Measurements from ENCODE around the gene SSBP4.
"Not testable (repeated sequence)": the region's sequence is repeated elsewhere in the genome, so short reads cannot be mapped to it uniquely, and the experiment has no call there.

The SSBP4 gene

GRCh38 chr19:18419195-18419698 is at the start of gene SSBP4:
TSS of gene SSBP4 (plus strand) at chr19:18419398. CDS start at chr19:18419649, 251 bp downstream.
- DNase-seq: peak; percentile 61

GRCh38 chr19:18373407-18373891 is 45.7 kb upstream of the SSBP4 start:
- DNase-seq: no peak

- peak; percentile 10 for DNase-seq
These were observed 45.1 kb upstream of the SSBP4 start for GRCh38 chr19:18373892-18374629.

GRCh38 chr19:18377026-18377425 is 42.2 kb upstream of the SSBP4 start:
- no peak for DNase-seq

DNA sequence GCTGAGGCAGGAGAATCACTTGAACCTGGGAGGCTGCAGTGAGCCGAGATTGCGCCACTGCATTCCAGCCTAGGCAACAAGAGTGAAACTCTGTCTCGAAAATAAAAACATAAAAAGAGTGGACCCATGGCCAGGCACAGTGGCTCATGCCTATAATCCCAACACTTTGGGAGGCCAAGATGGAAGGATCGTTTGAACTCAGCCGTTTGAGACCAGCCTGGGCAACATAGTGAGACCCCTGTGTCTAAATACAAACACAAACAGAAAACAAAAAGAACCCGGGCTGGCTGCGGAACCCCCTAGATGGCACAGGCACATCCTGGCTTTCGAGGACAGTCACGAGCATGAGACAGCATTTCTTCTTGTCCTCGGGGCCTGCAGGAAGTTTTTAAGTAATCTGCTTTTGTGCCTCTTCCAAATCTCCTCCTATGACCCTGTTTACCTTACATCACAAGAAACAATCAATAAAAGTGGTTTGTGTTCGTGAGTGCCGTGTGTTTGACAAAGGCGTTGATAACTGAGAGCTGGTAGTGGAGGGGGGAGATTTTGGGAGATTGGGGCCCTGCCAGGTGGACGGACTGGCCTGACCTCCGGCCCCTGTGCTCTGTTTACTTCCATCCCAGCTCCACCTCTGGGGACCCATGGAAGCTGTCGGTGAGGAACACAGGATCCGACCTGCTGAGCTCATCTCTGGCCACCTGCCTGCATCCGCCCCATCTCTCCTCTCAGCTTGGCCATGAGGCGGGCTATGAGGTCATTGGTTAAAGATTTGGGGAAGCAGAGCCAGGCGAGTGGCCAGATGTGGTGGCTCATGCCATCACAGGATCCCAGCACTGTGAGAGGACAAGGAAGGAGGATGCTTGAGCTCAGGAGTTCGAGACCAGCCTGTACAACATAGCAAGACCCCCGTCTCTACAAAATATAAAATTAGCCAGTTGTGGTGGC is 39.1 kb upstream of the SSBP4 start:
- DNase-seq: no peak

DNA sequence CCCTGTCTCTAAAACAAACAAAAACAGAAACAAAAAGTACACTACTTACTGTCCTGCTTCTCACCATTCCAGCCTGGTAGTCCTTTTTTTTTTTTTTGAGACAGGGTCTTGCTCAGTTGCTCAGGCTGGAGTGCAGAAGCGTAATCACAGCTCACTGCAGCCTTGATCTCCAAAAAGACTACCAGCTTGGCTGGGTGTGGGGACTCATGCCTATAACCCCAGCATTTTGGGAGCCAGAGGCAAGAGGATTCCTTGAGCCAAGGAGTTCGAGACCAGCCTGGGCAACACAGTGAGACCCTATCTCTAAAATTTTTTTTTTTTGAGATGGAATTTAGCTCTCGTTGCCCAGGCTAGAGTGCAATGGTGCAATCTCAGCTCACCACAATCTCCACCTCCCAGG is 38.4 kb upstream of the SSBP4 start:
- no peak for DNase-seq

- not testable (repeated sequence) for DNase-seq
These were observed 35.6 kb upstream of the SSBP4 start for GRCh38 chr19:18383622-18384021.

GRCh38 chr19:18384775-18385174 is 34.4 kb upstream of the SSBP4 start:
- DNase-seq: no peak

GRCh38 chr19:18385359-18385674 is 33.9 kb upstream of the SSBP4 start:
- DNase-seq: no peak

DNA sequence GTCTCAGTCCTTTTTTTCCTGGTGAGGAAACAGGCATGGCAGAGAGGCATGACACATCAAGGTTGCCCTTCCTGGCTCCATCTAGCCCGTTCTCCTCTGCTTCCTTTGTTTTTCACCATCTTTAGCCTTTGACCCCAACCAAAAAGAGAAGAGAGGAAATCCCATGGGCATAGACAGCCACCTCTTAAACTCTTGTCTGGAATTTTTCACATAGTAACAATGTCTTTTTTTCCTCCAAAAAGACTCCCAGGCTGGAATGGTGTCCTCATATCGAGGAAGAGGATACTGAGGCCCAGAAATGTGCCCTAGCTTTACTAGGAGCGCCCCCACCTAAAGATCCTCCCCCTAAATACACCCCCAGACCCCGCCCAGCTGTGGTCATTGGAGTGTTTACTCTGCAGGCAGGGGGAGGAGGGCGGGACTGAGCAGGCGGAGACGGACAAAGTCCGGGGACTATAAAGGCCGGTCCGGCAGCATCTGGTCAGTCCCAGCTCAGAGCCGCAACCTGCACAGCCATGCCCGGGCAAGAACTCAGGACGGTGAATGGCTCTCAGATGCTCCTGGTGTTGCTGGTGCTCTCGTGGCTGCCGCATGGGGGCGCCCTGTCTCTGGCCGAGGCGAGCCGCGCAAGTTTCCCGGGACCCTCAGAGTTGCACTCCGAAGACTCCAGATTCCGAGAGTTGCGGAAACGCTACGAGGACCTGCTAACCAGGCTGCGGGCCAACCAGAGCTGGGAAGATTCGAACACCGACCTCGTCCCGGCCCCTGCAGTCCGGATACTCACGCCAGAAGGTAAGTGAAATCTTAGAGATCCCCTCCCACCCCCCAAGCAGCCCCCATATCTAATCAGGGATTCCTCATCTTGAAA is 33.3 kb upstream of the SSBP4 start, which contains the start of gene GDF15:
Gene GDF15 (plus strand): TSS at position 484 of the 868 bp plus-strand sequence. CDS start 32 bp downstream, at position 516.
- peak; percentile 24 for DNase-seq

- no peak for DNase-seq
These were observed 32.5 kb upstream of the SSBP4 start for GRCh38 chr19:18386543-18387271.

DNA sequence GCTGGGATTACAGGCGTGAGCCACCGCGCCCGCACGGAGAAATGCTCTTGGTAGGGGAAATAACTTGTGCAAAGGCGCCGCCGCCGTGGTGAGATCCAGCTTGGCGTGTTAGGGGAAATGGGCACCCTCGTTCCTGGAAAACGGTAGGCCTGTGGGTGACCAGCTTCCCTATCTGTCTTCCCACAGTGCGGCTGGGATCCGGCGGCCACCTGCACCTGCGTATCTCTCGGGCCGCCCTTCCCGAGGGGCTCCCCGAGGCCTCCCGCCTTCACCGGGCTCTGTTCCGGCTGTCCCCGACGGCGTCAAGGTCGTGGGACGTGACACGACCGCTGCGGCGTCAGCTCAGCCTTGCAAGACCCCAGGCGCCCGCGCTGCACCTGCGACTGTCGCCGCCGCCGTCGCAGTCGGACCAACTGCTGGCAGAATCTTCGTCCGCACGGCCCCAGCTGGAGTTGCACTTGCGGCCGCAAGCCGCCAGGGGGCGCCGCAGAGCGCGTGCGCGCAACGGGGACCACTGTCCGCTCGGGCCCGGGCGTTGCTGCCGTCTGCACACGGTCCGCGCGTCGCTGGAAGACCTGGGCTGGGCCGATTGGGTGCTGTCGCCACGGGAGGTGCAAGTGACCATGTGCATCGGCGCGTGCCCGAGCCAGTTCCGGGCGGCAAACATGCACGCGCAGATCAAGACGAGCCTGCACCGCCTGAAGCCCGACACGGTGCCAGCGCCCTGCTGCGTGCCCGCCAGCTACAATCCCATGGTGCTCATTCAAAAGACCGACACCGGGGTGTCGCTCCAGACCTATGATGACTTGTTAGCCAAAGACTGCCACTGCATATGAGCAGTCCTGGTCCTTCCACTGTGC is 30.9 kb upstream of the SSBP4 start:
- DNase-seq: peak; percentile 75

GRCh38 chr19:18388960-18389725 is 30.1 kb upstream of the SSBP4 start:
- no peak for DNase-seq

DNA sequence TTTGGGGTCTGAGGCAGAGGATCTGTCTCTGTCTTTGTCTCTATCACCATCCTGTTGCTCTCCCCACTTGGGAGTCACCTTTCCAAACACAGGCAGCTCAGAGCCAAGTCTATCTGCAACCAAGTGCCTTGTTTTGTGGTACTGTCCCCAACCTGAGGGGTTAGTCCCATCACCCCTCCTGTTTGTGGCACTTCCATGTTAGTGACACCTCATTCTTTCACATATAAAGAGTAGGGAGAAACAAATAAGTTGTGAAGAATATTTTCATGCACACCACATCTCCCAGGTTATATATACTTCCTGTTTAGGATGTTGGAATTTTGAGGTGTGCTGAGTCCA is 29.5 kb upstream of the SSBP4 start:
- no peak for DNase-seq

- no peak for DNase-seq
These were observed 28.9 kb upstream of the SSBP4 start for GRCh38 chr19:18390065-18390907.

GRCh38 chr19:18391509-18392075 is 27.6 kb upstream of the SSBP4 start:
- no peak for DNase-seq

DNA sequence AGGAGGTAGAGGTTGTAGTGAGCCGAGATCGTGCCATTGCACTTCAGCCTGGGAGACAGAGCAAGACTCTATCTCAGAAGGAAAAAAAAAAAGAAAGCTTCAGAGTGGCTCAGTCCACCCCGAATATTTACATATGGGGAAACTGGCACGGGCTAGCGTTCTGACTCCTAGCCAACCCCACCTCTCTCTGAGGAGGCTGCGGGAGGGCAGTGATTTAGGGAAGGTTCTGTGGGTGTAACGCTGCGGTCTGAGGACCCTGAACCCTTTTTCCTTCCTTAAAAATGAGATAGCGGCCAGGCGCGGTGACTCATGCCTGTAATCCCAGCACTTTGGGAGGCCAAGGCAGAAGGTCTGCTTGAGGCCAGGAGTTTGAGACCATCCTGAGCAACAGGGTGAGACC is 26.8 kb upstream of the SSBP4 start:
- DNase-seq: no peak

GRCh38 chr19:18392926-18393325 is 26.3 kb upstream of the SSBP4 start:
- no peak for DNase-seq

GRCh38 chr19:18393836-18394235 is 25.4 kb upstream of the SSBP4 start:
- no peak for DNase-seq

Measured in activated CD4-positive, alpha-beta T cell treated with anti-CD3 and anti-CD28 coated beads, Interleukin-2, amount 50 U/mL, for 1 hour (primary cell).